Mesendoderm (in vitro differentiated cells): Measurements from ENCODE around the gene SNAI3.

ENCODE experiments used
- DNase-seq: peaks from one replicate; pipeline ENCODE4 v3.0.0; 2013
- H2AK5ac ChIP-seq: 2 replicates; pipeline ENCODE4 v1.6.1; 2013; ENCODE audit warnings: low read length, inconsistent platforms
- H2BK120ac ChIP-seq: 2 replicates; pipeline ENCODE4 v1.6.1; 2013; ENCODE audit warnings: low read depth, mild to moderate bottlenecking, low read length, moderate library complexity, mixed read lengths
- H2BK15ac ChIP-seq: replicated peaks from 2 replicates; pipeline ENCODE4 v1.6.1; 2013; ENCODE audit warnings: low read depth, mild to moderate bottlenecking, moderate library complexity
- H2BK5ac ChIP-seq: 2 replicates; pipeline ENCODE4 v1.6.1; 2013; ENCODE audit warnings: low read length, inconsistent platforms
- H3K18ac ChIP-seq: 2 replicates; pipeline ENCODE4 v1.6.1; 2013; ENCODE audit warnings: mild to moderate bottlenecking, low read length, mixed read lengths
- H3K23ac ChIP-seq: one replicate; pipeline ENCODE4 v1.6.1; 2013; ENCODE audit warnings: low read length
- H3K27ac ChIP-seq: 2 replicates; pipeline ENCODE4 v1.5.1; 2013; ENCODE audit warnings: low read depth, mild to moderate bottlenecking, inconsistent platforms, low read length, moderate library complexity
- H3K27me3 ChIP-seq: 2 replicates; pipeline ENCODE4 v1.6.1; 2013; ENCODE audit warnings: low read length, control low read depth, mild to moderate bottlenecking, inconsistent platforms; ENCODE audit not compliant: insufficient read depth, poor library complexity
- H3K36me3 ChIP-seq: 2 replicates; pipeline ENCODE4 v1.6.1; 2013; ENCODE audit warnings: low read length, inconsistent platforms; ENCODE audit not compliant: control insufficient read depth, insufficient read depth
- H3K4ac ChIP-seq: one replicate; pipeline ENCODE4 v1.6.1; 2013; ENCODE audit warnings: low read depth, mild to moderate bottlenecking, low read length, moderate library complexity
- H3K4me1 ChIP-seq: 2 replicates; pipeline ENCODE4 v1.6.1; 2013; ENCODE audit warnings: low read depth, low read length, inconsistent platforms; ENCODE audit not compliant: control insufficient read depth
- H3K4me2 ChIP-seq: 2 replicates; pipeline ENCODE4 v1.6.1; 2013; ENCODE audit warnings: low read length
- H3K4me3 ChIP-seq: 2 replicates; pipeline ENCODE4 v1.5.1; 2013; ENCODE audit warnings: mild to moderate bottlenecking, low read length
- H3K56ac ChIP-seq: one replicate; pipeline ENCODE4 v1.6.1; 2013; ENCODE audit warnings: low read length
- H3K79me1 ChIP-seq: 2 replicates; pipeline ENCODE4 v1.6.1; 2013; ENCODE audit warnings: low read length, inconsistent platforms
- H3K79me2 ChIP-seq: 2 replicates; pipeline ENCODE4 v1.6.1; 2013; ENCODE audit warnings: mild to moderate bottlenecking, low read length; ENCODE audit not compliant: control insufficient read depth, insufficient read depth
- H3K9ac ChIP-seq: 2 replicates; pipeline ENCODE4 v1.6.1; 2013; ENCODE audit warnings: low read length, inconsistent platforms
- H4K5ac ChIP-seq: one replicate; pipeline ENCODE4 v1.6.1; 2013; ENCODE audit warnings: low read length
- H4K8ac ChIP-seq: one replicate; pipeline ENCODE4 v1.6.1; 2013; ENCODE audit warnings: low read depth, mild to moderate bottlenecking, control low read depth, low read length, moderate library complexity
- WGBS: extraction: QIAGEN DNeasy Blood & Tissue Kit; methylation state at CpG from one replicate; pipeline ENCODE4 v1.1.7; 2013; ENCODE audit warnings: low lambda C conversion rate, missing lambda C conversion rate; ENCODE audit not compliant: insufficient coverage; ENCODE audit errors: extremely low coverage; 5-methylcytosine and 5-hydroxymethylcytosine counted together

The SNAI3 gene

GRCh38 chr16:88630941-88631340 lies 55.4 kb downstream of the SNAI3 start:
- no CpG with 5 or more reads among the region's 23 CpGs for WGBS
- Histone ChIP-seq H2AK5ac (no peak overlapping the region), H2BK120ac (no peak overlapping the region)

GRCh38 chr16:88630433-88630832 lies 55.9 kb downstream of the SNAI3 start:
- Histone ChIP-seq H3K4ac (no peak overlapping the region), H3K79me2 (no peaks in the 10 kb centered on the region), H3K4me1 (no peaks in the 10 kb centered on the region), H2AK5ac (no peak overlapping the region), H3K9ac (no peak overlapping the region), H3K27ac (no peak overlapping the region), H4K5ac (no peak overlapping the region), H3K36me3 (peaks cover 3% of the 10 kb centered on the region), H3K4me2 (no peak overlapping the region), H3K27me3 (no peaks in the 10 kb centered on the region), H2BK5ac (no peak overlapping the region), H3K56ac (no peak overlapping the region), H4K8ac (no peak overlapping the region), H3K23ac (no peak overlapping the region), H3K18ac (no peak overlapping the region), H2BK15ac (no peak overlapping the region), H3K79me1 (no peaks in the 10 kb centered on the region), H2BK120ac (no peak overlapping the region), H3K4me3 (no peak overlapping the region)
- no peak for DNase-seq
- WGBS = no CpG with 5 or more reads among the region's 12 CpGs

More at GRCh38 chr16:88630941-88631340, 55.4 kb downstream of the SNAI3 start:
- no peak overlapping the region for H3K18ac ChIP-seq
- H3K4me2 ChIP-seq = no peak overlapping the region
- no peak overlapping the region for H3K9ac ChIP-seq
- H4K8ac ChIP-seq = no peak overlapping the region
- no peak overlapping the region for H3K23ac ChIP-seq
- H3K27me3 ChIP-seq = no peaks in the 10 kb centered on the region
- no peak overlapping the region for H2BK5ac ChIP-seq
- H3K79me2 ChIP-seq = no peaks in the 10 kb centered on the region
- no peak overlapping the region for H4K5ac ChIP-seq
- no peaks in the 10 kb centered on the region for H3K79me1 ChIP-seq
- no peak overlapping the region for H3K4ac ChIP-seq
- no peak overlapping the region for H3K27ac ChIP-seq
- no peak overlapping the region for H3K4me3 ChIP-seq
- H2BK15ac ChIP-seq = no peak overlapping the region
- no peak overlapping the region for H3K56ac ChIP-seq
- H3K36me3 ChIP-seq = peaks cover 3% of the 10 kb centered on the region
- no peaks in the 10 kb centered on the region for H3K4me1 ChIP-seq
- no peak for DNase-seq

- no peak overlapping the region for H2BK120ac ChIP-seq
- no peak overlapping the region for H2BK5ac ChIP-seq
- no peak overlapping the region for H4K8ac ChIP-seq
- no peaks in the 10 kb centered on the region for H3K27me3 ChIP-seq
- H3K36me3 ChIP-seq = peaks cover 3% of the 10 kb centered on the region
- H2AK5ac ChIP-seq = no peak overlapping the region
- H3K4me1 ChIP-seq = no peaks in the 10 kb centered on the region
- no peak overlapping the region for H3K23ac ChIP-seq
- H3K9ac ChIP-seq = no peak overlapping the region
- no peak for DNase-seq
- H3K18ac ChIP-seq = no peak overlapping the region
- H2BK15ac ChIP-seq = no peak overlapping the region
- H3K27ac ChIP-seq = no peak overlapping the region
- H3K4me2 ChIP-seq = no peak overlapping the region
- H3K79me2 ChIP-seq = no peaks in the 10 kb centered on the region
- no CpG with 5 or more reads among the region's 9 CpGs for WGBS
- no peak overlapping the region for H3K56ac ChIP-seq
- H4K5ac ChIP-seq = no peak overlapping the region
- no peak overlapping the region for H3K4me3 ChIP-seq
- H3K79me1 ChIP-seq = no peaks in the 10 kb centered on the region
- H3K4ac ChIP-seq = no peak overlapping the region
Observed at GRCh38 chr16:88629835-88630234, 56.5 kb downstream of the SNAI3 start.

- Histone ChIP-seq H3K36me3 (peaks cover 6% of the 10 kb centered on the region), H2AK5ac (no peak overlapping the region), H2BK15ac (no peak overlapping the region), H3K79me2 (no peaks in the 10 kb centered on the region), H3K4me2 (no peak overlapping the region), H2BK120ac (no peak overlapping the region), H3K9ac (no peak overlapping the region), H3K27me3 (no peaks in the 10 kb centered on the region), H3K18ac (no peak overlapping the region), H3K4ac (no peak overlapping the region), H3K27ac (no peak overlapping the region), H3K79me1 (no peaks in the 10 kb centered on the region), H3K4me1 (no peaks in the 10 kb centered on the region), H4K5ac (no peak overlapping the region), H3K56ac (peak overlapping the region; percentile 15), H3K23ac (no peak overlapping the region), H4K8ac (no peak overlapping the region), H3K4me3 (no peak overlapping the region), H2BK5ac (no peak overlapping the region)
- no CpG with 5 or more reads among the region's 12 CpGs for WGBS
- DNase-seq = peak; percentile 90
Observed at GRCh38 chr16:88628512-88628974, 57.8 kb downstream of the SNAI3 start.
